ENCODE measurements around the gene AKAP13. TPM values are rescaled to one million over a fixed set of nuclear protein-coding genes. Genes with fewer than 3 reads are reported as not detected.

The AKAP13 gene
- total and polyA plus RNA-seq, 2 of the 13 experiments (the other 11 are each of a cell fraction or from before 2014, with no cell fraction given) = 6.7 to 27.1 TPM

DNA sequence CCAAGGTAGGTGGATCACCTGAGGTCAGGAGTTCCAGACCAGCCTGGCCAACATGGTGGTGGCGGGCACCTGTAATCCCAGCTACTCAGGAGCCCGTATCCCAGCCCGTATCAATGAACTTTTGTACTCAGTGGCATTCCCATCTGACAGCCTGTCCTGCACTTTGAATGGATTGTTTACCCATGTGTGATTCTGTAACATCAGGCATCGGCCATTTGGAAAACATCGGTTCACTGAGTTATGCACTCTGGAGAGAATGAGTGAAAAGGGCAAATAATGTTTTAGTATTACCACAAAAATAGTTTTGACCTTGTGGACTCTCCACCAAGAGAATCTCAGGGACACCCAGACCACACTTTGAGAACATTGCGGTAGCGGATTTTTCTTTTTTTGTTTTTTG, 400.7 kb downstream of the AKAP13 start (continued):
- TF ChIP-seq ZNF318 (CRISPR knock-in tag; IDR thresholded peaks at IDR 0.05) (no peak), CBX5 (CRISPR knock-in tag; IDR thresholded peaks at IDR 0.05; ENCODE audit: borderline replicate concordance) (no peak), PHB2 (IDR thresholded peaks at IDR 0.05; ENCODE audit: partially characterized antibody) (no peak), FOXJ3 (CRISPR knock-in tag; IDR thresholded peaks at IDR 0.05; ENCODE audit: borderline replicate concordance) (peak; percentile 76; the same call in 1 of the 2 replicates), HMGXB3 (CRISPR knock-in tag; IDR thresholded peaks at IDR 0.05; ENCODE audit: borderline replicate concordance) (no peak), ZNF292 (CRISPR knock-in tag; IDR thresholded peaks at IDR 0.05; ENCODE audit: borderline replicate concordance, low read depth) (peak; percentile 67; the same call in 1 of the 2 replicates), ZNF503 (CRISPR knock-in tag; IDR thresholded peaks at IDR 0.05) (no peak)
